ENCODE data around the gene CD79A. TPM values are rescaled to one million over a fixed set of nuclear protein-coding genes. Genes with fewer than 3 reads are reported as not detected.

CD79A gene
- total RNA-seq, 4 donors from 2014 or later: 0.40 to 0.99 TPM; not detected in 2

DNA sequence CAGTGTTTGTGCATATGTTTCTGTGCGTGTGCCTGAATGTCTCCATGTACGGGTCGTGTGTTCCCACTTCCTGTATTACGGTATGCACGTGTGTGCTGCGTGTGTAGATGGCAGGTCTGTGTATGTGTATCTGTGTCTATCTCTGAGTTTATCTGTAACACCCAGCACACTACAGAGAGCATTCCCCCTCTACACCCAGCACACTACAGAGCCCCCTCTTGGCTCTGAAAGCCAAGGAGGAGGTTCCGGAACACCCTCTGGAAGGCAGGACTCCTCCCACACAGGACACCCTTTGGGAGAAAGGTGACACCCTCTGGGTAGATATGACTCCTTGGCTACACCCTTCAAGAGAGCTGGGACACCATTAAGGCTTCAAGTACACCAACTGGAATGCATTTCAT, 53.2 kb downstream of the CD79A start:
- Histone ChIP-seq H3K27me3 (peaks cover 100% of the 10 kb centered on the region), H3K27ac (no peak overlapping the region), H3K4me3 (no peak overlapping the region), H3K4me1 (peaks cover 0 to 32% (median 13%) of the 10 kb centered on the region in 3 donors), H3K36me3 (no peaks in the 10 kb centered on the region), H3K9me3 (no peaks in the 10 kb centered on the region)
- WGBS, 2 donors (ENCODE audit: low coverage in 1 of 2): 10 to 11% methylated on average over 2 to 6 of the region's 7 CpGs
- TF ChIP-seq, protein P1, sequence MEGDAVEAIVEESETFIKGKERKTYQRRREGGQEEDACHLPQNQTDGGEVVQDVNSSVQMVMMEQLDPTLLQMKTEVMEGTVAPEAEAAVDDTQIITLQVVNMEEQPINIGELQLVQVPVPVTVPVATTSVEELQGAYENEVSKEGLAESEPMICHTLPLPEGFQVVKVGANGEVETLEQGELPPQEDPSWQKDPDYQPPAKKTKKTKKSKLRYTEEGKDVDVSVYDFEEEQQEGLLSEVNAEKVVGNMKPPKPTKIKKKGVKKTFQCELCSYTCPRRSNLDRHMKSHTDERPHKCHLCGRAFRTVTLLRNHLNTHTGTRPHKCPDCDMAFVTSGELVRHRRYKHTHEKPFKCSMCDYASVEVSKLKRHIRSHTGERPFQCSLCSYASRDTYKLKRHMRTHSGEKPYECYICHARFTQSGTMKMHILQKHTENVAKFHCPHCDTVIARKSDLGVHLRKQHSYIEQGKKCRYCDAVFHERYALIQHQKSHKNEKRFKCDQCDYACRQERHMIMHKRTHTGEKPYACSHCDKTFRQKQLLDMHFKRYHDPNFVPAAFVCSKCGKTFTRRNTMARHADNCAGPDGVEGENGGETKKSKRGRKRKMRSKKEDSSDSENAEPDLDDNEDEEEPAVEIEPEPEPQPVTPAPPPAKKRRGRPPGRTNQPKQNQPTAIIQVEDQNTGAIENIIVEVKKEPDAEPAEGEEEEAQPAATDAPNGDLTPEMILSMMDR (IDR thresholded peaks at IDR 0.05): no peak
- TF ChIP-seq POLR2A (IDR thresholded peaks at IDR 0.05) (no peak), POLR2AphosphoS5 (IDR thresholded peaks at IDR 0.05) (no peak), EP300 (IDR thresholded peaks at IDR 0.05) (no peak)
- ATAC-seq: no peak

Small RNA genes within 50 kb of the gene (small RNA-seq; reads per million reads assigned to genes)
- 0 reads per million in 4 donors for gene MIR6797

Other genes starting within 250 kb of the CD79A start
- 1 to 10 TPM in 1 of 4 donors, under 1 TPM in 1, not detected in 2; 0.96 to 5.6 TPM for gene CEACAM7, start 189.0 kb upstream of the CD79A start, total RNA-seq
- gene CEACAM5, start 168.7 kb upstream of the CD79A start, total RNA-seq: 10 to 100 TPM in 1 of 4 donors, under 1 TPM in 2, not detected in 1; 0.31 to 13.9 (median 0.31) TPM
- gene CEACAM6, start 121.7 kb upstream of the CD79A start, total RNA-seq: 10 to 100 TPM in 1 of 4 donors, under 1 TPM in 1, not detected in 2; 0.78 to 30.2 TPM
- 1 to 10 TPM in 1 of 4 donors, under 1 TPM in 1, not detected in 2; 0.54 to 1.6 TPM for gene CEACAM3, start 80.7 kb upstream of the CD79A start, total RNA-seq
- not detected for gene LYPD4, start 32.6 kb upstream of the CD79A start, total RNA-seq
- gene DMRTC2, start 32.2 kb upstream of the CD79A start, total RNA-seq: not detected
- gene RPS19, start 17.0 kb upstream of the CD79A start, total RNA-seq: 1,000 to 10,000 TPM in 2 of 4 donors, 100 to 1,000 TPM in 2; 673 to 1,241 (median 970) TPM
- gene ARHGEF1, start 5.9 kb downstream of the CD79A start, total RNA-seq: 10 to 100 TPM; 40.4 to 58.3 (median 51.4) TPM
- not detected for gene ERFL, start 51.2 kb downstream of the CD79A start, total RNA-seq
- gene RABAC1, start 82.0 kb downstream of the CD79A start, total RNA-seq: 100 to 1,000 TPM; 150 to 215 (median 201) TPM
- gene ATP1A3, start 117.0 kb downstream of the CD79A start, total RNA-seq: 1 to 10 TPM in 2 of 4 donors, under 1 TPM in 1, not detected in 1; 0.81 to 2.6 (median 1.1) TPM
- gene GRIK5, start 192.9 kb downstream of the CD79A start, total RNA-seq: 10 to 100 TPM in 3 of 4 donors, 1 to 10 TPM in 1; 7.0 to 23.4 (median 12.3) TPM
- 10 to 100 TPM; 14.4 to 25.3 (median 17.1) TPM for gene ZNF574, start 198.9 kb downstream of the CD79A start, total RNA-seq